Astrocyte (in vitro differentiated cells and primary cell): ENCODE measurements around the gene HECA. TPM values are rescaled to one million over a fixed set of nuclear protein-coding genes. Genes with fewer than 3 reads are reported as not detected.

ENCODE experiments used
- DNase-seq: peaks from one replicate; pipeline ENCODE4 v3.0.0-alpha.2; 2010; ENCODE audit warnings: low read depth
- FAIRE-seq: peaks from 2 replicates; lab custom pipeline; 2011; peaks lifted over from hg19 to GRCh38; lab: Jason Lieb, UNC
- H2AFZ ChIP-seq: 2 replicates; pipeline ENCODE4 v1.6.0; 2012; ENCODE audit warnings: low read depth, low read length, inconsistent platforms
- H3K27ac ChIP-seq: 2 replicates; pipeline ENCODE4 v1.5.1; 2011; ENCODE audit warnings: low read depth, low read length, inconsistent platforms
- H3K27me3 ChIP-seq: 2 replicates; pipeline ENCODE4 v1.6.0; 2011; ENCODE audit warnings: low read length, inconsistent platforms; ENCODE audit not compliant: insufficient read depth
- H3K36me3 ChIP-seq: 2 replicates; pipeline ENCODE4 v1.5.1; 2011; ENCODE audit warnings: low read length, inconsistent platforms; ENCODE audit not compliant: insufficient read depth
- H3K4me1 ChIP-seq: 2 replicates; pipeline ENCODE4 v1.5.1; 2011; ENCODE audit warnings: low read length, inconsistent platforms; ENCODE audit not compliant: insufficient read depth
- H3K4me2 ChIP-seq: 2 replicates; pipeline ENCODE4 v1.6.0; 2012; ENCODE audit warnings: low read length, inconsistent platforms
- H3K4me3 ChIP-seq: 2 replicates; pipeline ENCODE4 v1.5.1; 2011; ENCODE audit warnings: low read depth, mild to moderate bottlenecking, low read length, inconsistent platforms; ENCODE audit not compliant: insufficient read depth
- H3K79me2 ChIP-seq: 2 replicates; pipeline ENCODE4 v1.6.0; 2012; ENCODE audit warnings: mild to moderate bottlenecking, low read length, inconsistent platforms; ENCODE audit not compliant: insufficient read depth
- H3K9ac ChIP-seq: 2 replicates; pipeline ENCODE4 v1.6.0; 2012; ENCODE audit warnings: mild to moderate bottlenecking, low read length, inconsistent platforms
- H3K9me3 ChIP-seq: 2 replicates; pipeline ENCODE4 v1.5.1; 2012; ENCODE audit warnings: low read depth, mild to moderate bottlenecking, low read length, inconsistent platforms; ENCODE audit not compliant: insufficient read depth
- H4K20me1 ChIP-seq: 2 replicates; pipeline ENCODE4 v1.6.0; 2012; ENCODE audit warnings: low read length, inconsistent platforms; ENCODE audit not compliant: insufficient read depth
- H3K27ac Mint-ChIP-seq: one replicate; pipeline ENCODE4 v1.8.0; 2021; ENCODE audit warnings: mild to moderate bottlenecking, mixed read lengths; ENCODE audit not compliant: unreplicated experiment
- H3K27me3 Mint-ChIP-seq: one replicate; pipeline ENCODE4 v1.8.0; 2021; ENCODE audit warnings: low read depth, mixed read lengths; ENCODE audit not compliant: unreplicated experiment
- H3K36me3 Mint-ChIP-seq: one replicate; pipeline ENCODE4 v1.8.0; 2021; ENCODE audit warnings: low read depth, mixed read lengths; ENCODE audit not compliant: unreplicated experiment
- H3K4me1 Mint-ChIP-seq: one replicate; pipeline ENCODE4 v1.8.0; 2021; ENCODE audit warnings: low read depth, mixed read lengths; ENCODE audit not compliant: unreplicated experiment
- H3K4me3 Mint-ChIP-seq: one replicate; pipeline ENCODE4 v1.8.0; 2021; ENCODE audit warnings: mild to moderate bottlenecking, moderate library complexity, mixed read lengths; ENCODE audit not compliant: unreplicated experiment
- H3K9me3 Mint-ChIP-seq: one replicate; pipeline ENCODE4 v1.8.0; 2021; ENCODE audit warnings: mild to moderate bottlenecking, mixed read lengths; ENCODE audit not compliant: unreplicated experiment
- CTCF ChIP-seq: IDR thresholded peaks from 2 replicates; pipeline ENCODE4 v1.5.1; 2011; ENCODE audit warnings: low read depth, mild to moderate bottlenecking, inconsistent platforms, low read length, moderate library complexity; ENCODE audit not compliant: insufficient read depth
- EZH2 ChIP-seq: IDR thresholded peaks from 2 replicates; pipeline ENCODE4 v1.6.1; 2012; ENCODE audit warnings: mild to moderate bottlenecking, low read length, inconsistent platforms; ENCODE audit not compliant: insufficient read depth
- total RNA-seq: library from RNA; stranded (reverse); gene quantifications from 2 replicates; pipeline ENCODE4 v1.2.1, GENCODE V29; 2021

HECA gene
- total RNA-seq, 1 donor from 2014 or later, result 11.1 TPM

DNA sequence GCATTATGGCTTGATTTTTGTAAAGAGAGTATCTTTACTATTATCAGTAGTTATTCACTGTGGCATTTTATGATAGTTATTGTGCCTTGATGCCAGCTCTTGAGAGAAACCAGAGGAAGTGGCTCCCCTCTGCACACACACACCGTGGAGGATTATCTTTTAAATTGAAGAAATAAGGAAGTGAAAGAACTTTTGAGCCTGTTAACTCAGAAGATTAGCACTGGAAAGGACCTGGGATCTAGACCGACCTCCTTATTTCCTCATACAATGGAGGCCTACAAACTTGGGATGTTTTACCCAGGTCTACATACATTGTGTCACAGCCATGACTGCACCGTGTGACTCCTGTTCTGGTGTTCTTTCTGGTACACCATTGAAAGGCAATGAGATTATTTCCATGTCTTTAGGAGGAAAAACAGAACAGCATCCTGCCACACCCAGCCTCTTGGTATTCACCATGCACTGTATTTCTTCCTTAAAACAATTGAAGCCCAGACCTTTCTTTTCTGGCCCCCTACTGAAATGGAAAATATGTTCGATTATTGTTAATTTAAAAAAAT, 40.6 kb downstream of the HECA start:
- H3K4me2 ChIP-seq, result no peak overlapping the region
- DNase-seq, result no peak
- no peaks in the 10 kb centered on the region for H3K9me3 ChIP-seq
- Mint-ChIP-seq H3K4me1 (no peaks in the 10 kb centered on the region), H3K4me3 (no peak overlapping the region), H3K9me3 (no peaks in the 10 kb centered on the region), H3K36me3 (peaks cover 5% of the 10 kb centered on the region), H3K27me3 (no peaks in the 10 kb centered on the region), H3K27ac (no peak overlapping the region)
- peaks cover 7% of the 10 kb centered on the region for H4K20me1 ChIP-seq
- H3K36me3 ChIP-seq, result no peaks in the 10 kb centered on the region
- no peaks in the 10 kb centered on the region for H3K4me1 ChIP-seq
- no peaks in the 10 kb centered on the region for H3K79me2 ChIP-seq
- no peak for TF ChIP-seq EZH2
- no peak for TF ChIP-seq CTCF
- no peaks in the 10 kb centered on the region for H3K27me3 ChIP-seq
- no peak overlapping the region for H2AFZ ChIP-seq
- no peak for FAIRE-seq
- H3K27ac ChIP-seq, result no peak overlapping the region
- no peak overlapping the region for H3K9ac ChIP-seq
- no peak overlapping the region for H3K4me3 ChIP-seq

DNA sequence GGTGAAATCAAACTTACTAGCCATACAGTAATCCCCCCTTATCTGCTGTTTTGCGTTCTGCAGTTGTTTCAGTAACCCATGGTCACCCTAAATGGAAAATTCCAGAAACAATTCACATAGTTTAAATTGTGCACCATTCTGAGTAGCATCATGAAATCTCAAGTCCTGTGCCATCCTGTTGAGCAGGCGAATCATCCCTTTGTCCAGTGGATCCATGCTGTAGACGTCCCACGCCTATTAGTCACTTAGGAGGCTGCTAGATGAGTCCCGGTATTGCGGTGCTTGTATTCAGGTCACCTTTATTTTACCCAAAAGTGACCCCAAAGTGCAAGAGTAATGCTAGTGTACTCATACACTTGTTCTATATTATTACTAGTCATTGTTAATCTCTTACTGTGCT, 46.4 kb downstream of the HECA start:
- Histone ChIP-seq H3K9me3 (no peaks in the 10 kb centered on the region), H3K36me3 (no peaks in the 10 kb centered on the region), H3K4me3 (no peak overlapping the region), H3K27ac (no peak overlapping the region), H3K9ac (no peak overlapping the region), H3K4me1 (no peaks in the 10 kb centered on the region), H2AFZ (no peak overlapping the region), H3K27me3 (no peaks in the 10 kb centered on the region), H4K20me1 (no peaks in the 10 kb centered on the region), H3K4me2 (no peak overlapping the region), H3K79me2 (no peaks in the 10 kb centered on the region)
- FAIRE-seq (no peak), DNase-seq (no peak)
- no peak overlapping the region for H3K4me3 Mint-ChIP-seq
- no peaks in the 10 kb centered on the region for H3K27me3 Mint-ChIP-seq
- no peaks in the 10 kb centered on the region for H3K4me1 Mint-ChIP-seq
- peaks cover 3% of the 10 kb centered on the region for H3K36me3 Mint-ChIP-seq
- H3K27ac Mint-ChIP-seq, result no peak overlapping the region
- H3K9me3 Mint-ChIP-seq, result no peaks in the 10 kb centered on the region
- TF ChIP-seq EZH2 (no peak), CTCF (no peak)

- no peak overlapping the region for H3K9ac ChIP-seq
- H4K20me1 ChIP-seq, result no peaks in the 10 kb centered on the region
- H3K27ac ChIP-seq, result no peak overlapping the region
- no peaks in the 10 kb centered on the region for H3K36me3 ChIP-seq
- no peak overlapping the region for H3K4me2 ChIP-seq
- H3K27me3 ChIP-seq, result no peaks in the 10 kb centered on the region
- H3K27ac Mint-ChIP-seq, result no peak overlapping the region
- no peaks in the 10 kb centered on the region for H3K4me1 ChIP-seq
- FAIRE-seq, result no peak
- H2AFZ ChIP-seq, result no peak overlapping the region
- no peaks in the 10 kb centered on the region for H3K27me3 Mint-ChIP-seq
- no peak overlapping the region for H3K4me3 ChIP-seq
- H3K9me3 ChIP-seq, result no peaks in the 10 kb centered on the region
- no peak for DNase-seq
- H3K9me3 Mint-ChIP-seq, result no peaks in the 10 kb centered on the region
- H3K79me2 ChIP-seq, result no peaks in the 10 kb centered on the region
- H3K4me3 Mint-ChIP-seq, result no peak overlapping the region
- TF ChIP-seq CTCF (no peak), EZH2 (no peak)
- H3K4me1 Mint-ChIP-seq, result no peaks in the 10 kb centered on the region
- H3K36me3 Mint-ChIP-seq, result no peaks in the 10 kb centered on the region
Measured at GRCh38 chr6:139184047-139184446, 49.2 kb downstream of the HECA start.
